Lung (tissue), 12 donors: Measurements from ENCODE around the gene CUBN. TPM values are rescaled to one million over a fixed set of nuclear protein-coding genes. Genes with fewer than 3 reads are reported as not detected.

Source experiments
- ATAC-seq: fragments of 200-7000 bp; cut with Tn5 transposase; one replicate; pipeline ENCODE4 v1.9.1; 2020; ENCODE audit warnings: moderate number of reproducible peaks; ENCODE audit not compliant: insufficient read depth, low FRiP score
- DNase-seq, 3 donors: peaks; one replicate each; pipeline ENCODE4 v3.0.0-alpha.2; 2013 to 2017
- H3K27ac ChIP-seq, 2 donors: one replicate each; pipeline ENCODE4 v1.5.1; 2013; ENCODE audit warnings: mild to moderate bottlenecking in 2 of 2, moderate library complexity in 2 of 2, control low read depth in 1 of 2, inconsistent platforms in 1 of 2, low read depth in 1 of 2, low read length in 1 of 2
- H3K27me3 ChIP-seq, 3 donors: one replicate each; pipeline ENCODE4 v1.5.1; 2013; ENCODE audit warnings: low read length in 2 of 3; ENCODE audit not compliant: control insufficient read depth in 3 of 3, insufficient read depth in 3 of 3
- H3K36me3 ChIP-seq, 4 donors: one replicate each; pipeline ENCODE4 v1.5.1; 2013; ENCODE audit warnings: low read length in 4 of 4, mild to moderate bottlenecking in 1 of 4, moderate library complexity in 1 of 4; ENCODE audit not compliant: control insufficient read depth in 4 of 4, insufficient read depth in 4 of 4
- H3K4me1 ChIP-seq, 5 donors: one replicate each; pipeline ENCODE4 v1.5.1; 2013; ENCODE audit warnings: low read length in 5 of 5, mild to moderate bottlenecking in 2 of 5, moderate library complexity in 1 of 5; ENCODE audit not compliant: control insufficient read depth in 5 of 5, insufficient read depth in 5 of 5
- H3K4me3 ChIP-seq: one replicate; pipeline ENCODE4 v1.5.1; 2013; ENCODE audit warnings: mild to moderate bottlenecking, control low read depth, moderate library complexity
- H3K9ac ChIP-seq, 2 donors: one replicate each; pipeline ENCODE4 v1.5.1; 2013; ENCODE audit warnings: low read length in 2 of 2, control low read depth in 1 of 2; ENCODE audit not compliant: insufficient read depth in 1 of 2
- H3K9me3 ChIP-seq, 4 donors: one replicate each; pipeline ENCODE4 v1.5.1; 2013; ENCODE audit warnings: low read length in 3 of 4, mild to moderate bottlenecking in 1 of 4, moderate library complexity in 1 of 4; ENCODE audit not compliant: control insufficient read depth in 4 of 4, insufficient read depth in 3 of 4
- WGBS, 2 donors: extraction: QIAGEN DNeasy Blood & Tissue Kit; methylation state at CpG; one replicate each; pipeline ENCODE4 v1.1.7; 2013; 5-methylcytosine and 5-hydroxymethylcytosine counted together
- polyA plus RNA-seq, 2 donors: library from polyadenylated mRNA; stranded (reverse); fragments of 200-250 nt; gene quantifications; one replicate each; pipeline ENCODE4 v1.2.1, GENCODE V29; 2013
- total RNA-seq, 2 donors: library from RNA; depleted of rRNA in 1 of 2; stranded (reverse); fragments of >200 nt in 1 of 2; gene quantifications; one replicate each; pipeline ENCODE4 v1.2.1, GENCODE V29; 2014 to 2021
- TF ChIP-seq, protein P1 (sequence below): IDR thresholded peaks from 2 replicates; pipeline ENCODE4 v1.5.1; 2012; ENCODE audit warnings: mild to moderate bottlenecking; ENCODE audit errors: control extremely low read depth, extremely low read depth
- donor health status: control.
- donor health status: control.
- donor health status: Bipolar disorder and iron deficiency.
- donor health status: healthy.
- donor health status: DM: yes; HTN: yes; CAD: no.

The CUBN gene
- total and polyA plus RNA-seq, 4 donors = 0.33 to 5.1 (median 1.0) TPM

DNA sequence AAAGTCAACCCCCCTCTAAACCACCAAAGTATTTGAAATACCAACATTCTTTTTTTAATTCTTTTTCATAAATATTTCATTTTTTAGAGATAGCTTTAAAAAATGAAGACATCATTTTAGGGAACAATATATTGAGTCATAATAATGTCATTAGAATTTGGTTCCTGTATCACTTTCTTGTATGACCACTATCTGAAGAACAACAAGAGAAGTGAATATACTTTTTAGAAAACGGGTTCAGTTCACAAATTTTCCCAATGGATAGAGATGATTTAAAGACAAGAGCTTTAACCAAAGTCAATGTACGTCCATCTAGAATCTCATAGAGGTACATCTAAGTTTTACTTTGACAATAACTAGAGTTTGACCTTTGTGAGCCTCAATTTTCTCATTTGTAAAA is 48.2 kb downstream of the CUBN start:
- DNase-seq (no peak), ATAC-seq (no peak)
- no peaks in the 10 kb centered on the region for H3K36me3 ChIP-seq
- H3K27ac ChIP-seq = no peak overlapping the region
- H3K4me3 ChIP-seq = no peak overlapping the region
- no peak overlapping the region for H3K9ac ChIP-seq
- TF ChIP-seq, protein P1, sequence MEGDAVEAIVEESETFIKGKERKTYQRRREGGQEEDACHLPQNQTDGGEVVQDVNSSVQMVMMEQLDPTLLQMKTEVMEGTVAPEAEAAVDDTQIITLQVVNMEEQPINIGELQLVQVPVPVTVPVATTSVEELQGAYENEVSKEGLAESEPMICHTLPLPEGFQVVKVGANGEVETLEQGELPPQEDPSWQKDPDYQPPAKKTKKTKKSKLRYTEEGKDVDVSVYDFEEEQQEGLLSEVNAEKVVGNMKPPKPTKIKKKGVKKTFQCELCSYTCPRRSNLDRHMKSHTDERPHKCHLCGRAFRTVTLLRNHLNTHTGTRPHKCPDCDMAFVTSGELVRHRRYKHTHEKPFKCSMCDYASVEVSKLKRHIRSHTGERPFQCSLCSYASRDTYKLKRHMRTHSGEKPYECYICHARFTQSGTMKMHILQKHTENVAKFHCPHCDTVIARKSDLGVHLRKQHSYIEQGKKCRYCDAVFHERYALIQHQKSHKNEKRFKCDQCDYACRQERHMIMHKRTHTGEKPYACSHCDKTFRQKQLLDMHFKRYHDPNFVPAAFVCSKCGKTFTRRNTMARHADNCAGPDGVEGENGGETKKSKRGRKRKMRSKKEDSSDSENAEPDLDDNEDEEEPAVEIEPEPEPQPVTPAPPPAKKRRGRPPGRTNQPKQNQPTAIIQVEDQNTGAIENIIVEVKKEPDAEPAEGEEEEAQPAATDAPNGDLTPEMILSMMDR = no peak
- H3K9me3 ChIP-seq = no peaks in the 10 kb centered on the region
- peaks cover 0 to 20% (median 3%) of the 10 kb centered on the region in 5 donors for H3K4me1 ChIP-seq
- 87 to 90% methylated on average over 2 of the region's 2 CpGs for WGBS, 2 donors
- H3K27me3 ChIP-seq = no peaks in the 10 kb centered on the region

DNA sequence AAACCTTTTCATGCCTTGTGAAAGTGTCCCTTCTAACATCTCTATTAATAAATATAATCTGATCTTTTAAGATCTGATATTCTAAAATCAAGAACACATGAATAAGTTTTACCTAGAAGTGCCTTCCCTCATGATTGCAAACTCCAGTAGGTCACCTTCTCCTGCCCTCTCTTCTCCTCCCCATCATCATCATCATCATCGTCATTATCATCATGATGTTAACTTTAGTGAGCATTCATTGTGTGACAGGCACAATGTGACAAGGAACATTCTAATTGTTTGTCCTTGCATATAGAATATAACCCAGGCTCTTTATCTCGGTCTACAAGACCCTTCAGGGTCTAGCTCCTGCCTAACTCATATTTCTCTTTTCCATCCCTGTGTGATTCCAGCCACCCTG is 51.7 kb downstream of the CUBN start:
- no peak for DNase-seq
- H3K9ac ChIP-seq = no peak overlapping the region
- H3K27ac ChIP-seq = no peak overlapping the region
- TF ChIP-seq, protein P1 = no peak
- 97 to 98% methylated on average over 2 of the region's 2 CpGs for WGBS, 2 donors
- H3K9me3 ChIP-seq = no peaks in the 10 kb centered on the region
- no peaks in the 10 kb centered on the region for H3K27me3 ChIP-seq
- ATAC-seq = no peak
- H3K4me1 ChIP-seq = peaks cover 0 to 23% (median 3%) of the 10 kb centered on the region in 5 donors
- no peaks in the 10 kb centered on the region for H3K36me3 ChIP-seq
- no peak overlapping the region for H3K4me3 ChIP-seq

DNA sequence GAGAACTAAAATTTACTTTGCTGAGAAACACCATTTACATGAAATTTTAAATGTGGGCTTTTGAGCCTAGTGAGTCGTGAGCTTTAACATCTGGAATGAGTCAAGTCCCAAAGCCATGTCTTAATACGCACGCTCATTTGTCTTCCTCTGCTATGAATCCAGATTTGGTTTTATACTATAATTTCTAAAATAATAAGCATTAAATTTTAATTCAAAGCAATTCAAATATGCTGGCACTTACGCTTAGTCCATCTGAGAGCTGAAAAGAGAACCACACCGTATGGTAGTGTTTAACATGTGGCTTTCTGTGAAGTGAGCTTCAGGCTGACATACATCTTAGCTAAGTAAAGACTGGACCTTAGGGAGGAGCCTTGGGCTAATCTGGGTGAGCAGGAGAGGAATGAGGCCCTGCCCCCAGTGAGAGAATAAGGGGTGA is 52.2 kb downstream of the CUBN start:
- ATAC-seq (no peak), DNase-seq (peak in 2 of 3 donors; percentile 70 to 85)
- no peaks in the 10 kb centered on the region for H3K27me3 ChIP-seq
- 91 to 92% methylated on average over 5 of the region's 5 CpGs for WGBS, 2 donors
- no peaks in the 10 kb centered on the region for H3K9me3 ChIP-seq
- H3K9ac ChIP-seq = no peak overlapping the region
- H3K4me1 ChIP-seq = peaks cover 0 to 23% (median 3%) of the 10 kb centered on the region in 5 donors
- H3K4me3 ChIP-seq = no peak overlapping the region
- TF ChIP-seq, protein P1 = no peak
- H3K36me3 ChIP-seq = no peaks in the 10 kb centered on the region
- H3K27ac ChIP-seq = no peak overlapping the region
